PC-9 (cell line): ENCODE measurements around the gene DLG2.

Experiments
- EZH2 ChIP-seq: fragments of 200-600 bp; sonication (generic); IDR thresholded peaks from 2 replicates; pipeline ENCODE4 v1.8.0; 2017; ENCODE audit warnings: antibody characterized with exemption, low read depth
- TF ChIP-seq, protein P1 (sequence below): fragments of 200-600 bp; sonication (generic); conservative IDR thresholded peaks from 2 replicates; pipeline ENCODE4 v1.6.1; 2017; ENCODE audit warnings: mixed run types, antibody characterized with exemption, mild to moderate bottlenecking, moderate library complexity

DNA sequence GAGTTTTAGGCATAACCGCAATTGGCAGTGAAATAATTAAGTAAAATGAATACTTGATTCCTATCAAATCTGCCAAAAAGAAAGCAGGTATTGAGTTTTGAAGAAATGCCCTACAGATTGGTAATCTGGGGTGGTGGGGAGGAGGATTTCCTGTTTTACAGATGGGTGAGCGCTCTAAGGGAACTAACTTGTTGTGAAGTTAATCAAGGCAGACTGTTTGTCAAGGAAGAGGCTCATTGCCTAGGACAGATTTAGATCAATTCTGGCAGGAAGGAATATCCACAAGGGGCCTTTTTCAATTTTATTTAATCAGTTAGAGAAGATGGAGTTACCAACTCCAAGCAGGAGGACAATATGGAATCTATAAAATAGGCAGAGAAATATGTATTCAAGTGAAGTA is 2069.5 kb downstream of the DLG2 start:
- TF ChIP-seq, protein P1, sequence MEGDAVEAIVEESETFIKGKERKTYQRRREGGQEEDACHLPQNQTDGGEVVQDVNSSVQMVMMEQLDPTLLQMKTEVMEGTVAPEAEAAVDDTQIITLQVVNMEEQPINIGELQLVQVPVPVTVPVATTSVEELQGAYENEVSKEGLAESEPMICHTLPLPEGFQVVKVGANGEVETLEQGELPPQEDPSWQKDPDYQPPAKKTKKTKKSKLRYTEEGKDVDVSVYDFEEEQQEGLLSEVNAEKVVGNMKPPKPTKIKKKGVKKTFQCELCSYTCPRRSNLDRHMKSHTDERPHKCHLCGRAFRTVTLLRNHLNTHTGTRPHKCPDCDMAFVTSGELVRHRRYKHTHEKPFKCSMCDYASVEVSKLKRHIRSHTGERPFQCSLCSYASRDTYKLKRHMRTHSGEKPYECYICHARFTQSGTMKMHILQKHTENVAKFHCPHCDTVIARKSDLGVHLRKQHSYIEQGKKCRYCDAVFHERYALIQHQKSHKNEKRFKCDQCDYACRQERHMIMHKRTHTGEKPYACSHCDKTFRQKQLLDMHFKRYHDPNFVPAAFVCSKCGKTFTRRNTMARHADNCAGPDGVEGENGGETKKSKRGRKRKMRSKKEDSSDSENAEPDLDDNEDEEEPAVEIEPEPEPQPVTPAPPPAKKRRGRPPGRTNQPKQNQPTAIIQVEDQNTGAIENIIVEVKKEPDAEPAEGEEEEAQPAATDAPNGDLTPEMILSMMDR: no peak
- TF ChIP-seq EZH2: no peak
